ENCODE measurements around the gene ALDH3B1.
"Not testable (repeated sequence)": the region's sequence is repeated elsewhere in the genome, so short reads cannot be mapped to it uniquely, and the experiment has no call there.

DNA sequence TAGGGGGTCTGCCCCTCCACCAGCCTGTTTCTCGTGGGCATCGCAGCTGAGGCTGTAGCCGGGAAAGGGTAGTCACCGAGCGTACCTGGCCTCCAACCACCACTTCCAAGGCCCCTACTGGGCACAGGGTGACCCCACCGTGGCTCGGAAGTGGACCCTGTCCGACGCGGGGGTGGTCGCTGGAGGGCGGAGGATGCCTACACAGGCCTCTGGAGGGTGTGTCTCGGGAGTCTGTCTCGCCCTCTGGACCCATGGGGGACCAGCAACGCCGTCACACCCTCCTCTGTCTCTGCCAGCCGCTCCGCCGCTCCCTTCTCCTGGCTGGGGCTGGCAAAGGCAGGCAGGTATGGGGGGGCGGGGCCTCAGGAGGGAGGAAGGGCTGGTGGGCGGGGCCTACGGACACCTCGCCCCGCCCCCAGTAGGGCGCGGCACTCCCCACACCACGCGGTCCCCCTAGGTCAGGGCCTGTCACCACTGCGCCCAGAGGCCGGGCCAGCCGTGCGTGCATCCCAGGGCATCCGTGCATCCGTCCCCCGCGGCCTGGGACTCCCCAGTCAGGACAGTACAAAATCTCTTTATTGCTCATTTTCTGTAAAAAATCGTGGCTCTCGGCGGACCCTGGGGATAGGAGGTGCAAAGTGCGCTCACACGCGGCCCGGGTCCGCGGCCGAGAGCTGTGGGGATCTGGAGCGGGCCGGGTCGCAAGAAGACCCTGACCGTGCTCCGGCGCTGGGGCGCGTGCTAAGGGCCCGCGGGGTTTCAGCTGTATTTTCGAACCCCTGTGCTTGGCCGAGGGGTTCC is 19.4 kb upstream of the ALDH3B1 start:
- TF ChIP-seq POLR2AphosphoS5 (IDR thresholded peaks at IDR 0.05; ENCODE audit: borderline replicate concordance, low read depth, low read length); EZH2 (IDR thresholded peaks at IDR 0.05); FOXP2 (optimal IDR thresholded peaks at IDR 0.05; ENCODE audit: control extremely low read depth, extremely low read length, insufficient read depth): not testable (repeated sequence)

All from SK-N-MC (cell line).